AG20443 (cell line): ENCODE results near the gene GRM5.
"Not testable (repeated sequence)": the region's sequence is repeated elsewhere in the genome, so short reads cannot be mapped to it uniquely, and the experiment has no call there.

Experiments
- DNase-seq: peaks from one replicate; pipeline ENCODE4 v3.0.0; 2012; ENCODE audit warnings: low spot score, mixed read lengths

Gene GRM5

GRCh38 chr11:88495836-88496235 lies 569.9 kb downstream of the GRM5 start:
- no peak for DNase-seq

GRCh38 chr11:88494848-88495247 lies 570.9 kb downstream of the GRM5 start:
- no peak for DNase-seq

GRCh38 chr11:88491674-88492073 lies 574.1 kb downstream of the GRM5 start:
- DNase-seq = no peak

GRCh38 chr11:88489030-88489429 lies 576.8 kb downstream of the GRM5 start:
- DNase-seq = no peak

- no peak for DNase-seq
Observed at GRCh38 chr11:88487646-88488045, 578.1 kb downstream of the GRM5 start.

DNA sequence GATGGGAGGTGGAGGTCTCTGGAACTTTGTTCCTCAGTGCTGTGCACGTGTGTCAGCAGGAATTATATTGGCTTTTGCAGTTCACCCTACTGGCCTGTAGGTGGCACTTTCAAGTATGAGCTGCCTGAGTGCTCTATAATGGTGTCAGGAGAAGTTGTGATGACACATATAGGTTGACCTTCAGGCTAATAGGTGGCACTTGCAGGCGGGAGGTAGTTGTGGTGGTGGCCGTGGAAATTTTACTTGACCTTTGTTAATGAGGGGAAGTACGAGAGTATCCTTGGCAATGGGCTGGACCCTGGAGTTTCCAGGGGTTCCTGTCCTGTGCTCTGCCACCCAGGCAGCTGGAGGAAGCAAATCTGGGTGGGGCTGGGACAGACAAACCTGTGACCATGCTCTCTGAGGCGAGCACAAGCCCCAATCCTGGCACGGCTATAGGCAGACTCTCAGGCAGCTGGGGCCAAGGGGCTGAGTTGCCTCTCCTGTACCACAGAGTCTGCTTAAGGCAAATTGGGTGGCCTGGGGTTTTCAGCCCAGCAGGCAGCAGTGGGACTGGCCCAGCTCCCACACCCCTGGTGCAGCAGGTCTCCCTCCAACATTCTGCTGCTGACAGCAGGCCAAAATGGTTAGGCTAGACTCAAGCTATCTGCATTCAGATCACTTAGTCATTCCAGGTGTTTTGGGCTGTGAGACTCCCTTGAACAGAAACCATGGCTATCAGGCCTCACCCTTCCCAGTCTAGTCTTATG lies 580.7 kb downstream of the GRM5 start:
- DNase-seq = peak; percentile 31

GRCh38 chr11:88482871-88483301 lies 582.9 kb downstream of the GRM5 start:
- DNase-seq = peak; percentile 17

DNA sequence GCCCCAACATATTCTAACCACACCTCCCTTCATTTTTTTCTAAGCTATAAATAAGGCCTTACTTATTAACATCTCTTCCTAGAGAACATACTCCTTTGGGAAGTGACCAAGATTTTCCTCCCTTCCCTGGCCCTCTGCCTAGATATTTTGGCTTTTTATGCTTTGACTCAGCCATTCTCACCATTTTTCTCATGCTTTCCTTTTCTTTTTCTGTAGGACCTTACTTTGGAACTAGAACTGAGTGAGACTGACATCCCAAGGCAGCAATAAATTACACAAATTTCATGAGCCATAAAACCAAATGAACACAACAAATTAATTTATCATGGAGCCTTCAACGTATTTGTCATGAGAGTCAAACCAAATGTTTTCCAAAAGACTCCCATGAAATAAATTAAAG lies 585.6 kb downstream of the GRM5 start:
- peak; percentile 63 for DNase-seq

- DNase-seq = no peak
Observed at GRCh38 chr11:88478136-88478815, 587.5 kb downstream of the GRM5 start.

DNA sequence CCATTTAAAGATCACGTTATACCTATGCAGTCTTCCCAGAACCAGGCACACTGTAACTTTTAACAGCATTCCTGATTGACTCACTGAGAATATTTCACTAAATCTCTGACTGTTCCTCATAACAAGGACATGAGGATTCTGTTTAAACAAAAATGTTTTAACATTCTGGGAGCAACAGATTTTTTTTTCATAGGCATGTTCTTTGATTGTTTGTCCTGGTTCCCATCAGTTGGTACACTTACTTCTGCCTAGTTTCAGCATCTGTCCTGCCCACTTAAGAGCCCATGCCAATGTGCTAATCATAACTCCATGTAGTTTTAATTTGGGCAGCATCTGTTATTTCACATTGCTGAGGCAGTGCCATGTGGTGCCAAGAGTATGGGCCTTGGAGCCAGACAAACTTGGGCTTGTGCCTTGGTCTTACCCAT lies 589.8 kb downstream of the GRM5 start:
- DNase-seq = peak; percentile 25

GRCh38 chr11:88474655-88475054 lies 591.1 kb downstream of the GRM5 start:
- no peak for DNase-seq

- no peak for DNase-seq
Observed at GRCh38 chr11:88469561-88470225, 596.1 kb downstream of the GRM5 start.

DNA sequence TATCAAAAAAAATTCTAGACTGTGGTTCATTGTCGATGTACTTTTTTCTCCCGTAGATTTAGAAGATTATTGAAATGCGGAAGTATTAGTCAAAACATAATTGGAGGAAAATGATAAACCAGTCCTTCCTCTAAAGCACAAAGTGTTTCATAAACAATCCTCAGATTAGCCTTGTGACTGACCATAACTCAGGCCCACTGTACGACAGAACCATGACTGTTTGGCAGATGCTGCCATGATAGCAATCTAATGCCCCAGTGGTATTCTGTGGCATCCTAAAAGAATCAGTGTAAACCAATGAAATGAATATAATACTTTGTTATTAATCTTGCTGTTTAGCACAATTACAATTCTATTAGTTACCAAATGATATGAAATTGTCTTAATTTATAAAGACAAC lies 601.3 kb downstream of the GRM5 start:
- no peak for DNase-seq

DNA sequence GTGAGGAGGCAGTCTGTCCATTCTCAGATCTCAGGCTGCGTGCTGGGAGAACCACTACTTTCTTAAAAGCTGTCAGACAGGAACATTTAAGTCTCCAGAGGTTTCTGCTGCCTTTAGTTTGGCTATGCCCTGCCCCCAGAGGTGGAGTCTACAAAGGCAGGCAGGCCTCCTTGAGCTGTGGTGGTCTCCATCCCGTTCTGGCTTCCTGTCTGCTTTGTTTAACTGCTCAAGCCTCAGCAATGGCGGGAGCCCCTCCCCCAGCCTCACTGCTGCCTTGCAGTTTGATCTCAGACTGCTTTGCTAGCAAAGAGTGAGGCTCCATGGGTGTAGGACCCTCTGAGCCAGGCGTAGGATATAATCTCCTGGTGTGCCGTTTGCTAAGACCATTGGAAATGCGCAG lies 602.5 kb downstream of the GRM5 start:
- DNase-seq = not testable (repeated sequence)

- DNase-seq = not testable (repeated sequence)
Observed at GRCh38 chr11:88458047-88458446, 607.7 kb downstream of the GRM5 start.

- DNase-seq = no peak
Observed at GRCh38 chr11:88455974-88456373, 609.8 kb downstream of the GRM5 start.

- DNase-seq = peak; percentile 13
Observed at GRCh38 chr11:88454881-88455280, 610.9 kb downstream of the GRM5 start.
